Neural progenitor cell (in vitro differentiated cells): Measurements from ENCODE around the gene COX15.

Source experiments
- EZH2 ChIP-seq: fragments of 200-600 bp; sonication (generic); IDR thresholded peaks from 2 replicates; pipeline ENCODE4 v1.6.1; 2017; ENCODE audit warnings: antibody characterized with exemption, mild to moderate bottlenecking, moderate library complexity
- EZH2phosphoT487 ChIP-seq: fragments of 200-600 bp; sonication (generic); IDR thresholded peaks from 2 replicates; pipeline ENCODE4 v1.6.1; 2017; ENCODE audit warnings: antibody characterized with exemption
- TF ChIP-seq, protein P1 (sequence below): fragments of 200-600 bp; sonication (generic); IDR thresholded peaks from 2 replicates; pipeline ENCODE4 v1.5.1; 2017; ENCODE audit warnings: antibody characterized with exemption, mild to moderate bottlenecking

DNA sequence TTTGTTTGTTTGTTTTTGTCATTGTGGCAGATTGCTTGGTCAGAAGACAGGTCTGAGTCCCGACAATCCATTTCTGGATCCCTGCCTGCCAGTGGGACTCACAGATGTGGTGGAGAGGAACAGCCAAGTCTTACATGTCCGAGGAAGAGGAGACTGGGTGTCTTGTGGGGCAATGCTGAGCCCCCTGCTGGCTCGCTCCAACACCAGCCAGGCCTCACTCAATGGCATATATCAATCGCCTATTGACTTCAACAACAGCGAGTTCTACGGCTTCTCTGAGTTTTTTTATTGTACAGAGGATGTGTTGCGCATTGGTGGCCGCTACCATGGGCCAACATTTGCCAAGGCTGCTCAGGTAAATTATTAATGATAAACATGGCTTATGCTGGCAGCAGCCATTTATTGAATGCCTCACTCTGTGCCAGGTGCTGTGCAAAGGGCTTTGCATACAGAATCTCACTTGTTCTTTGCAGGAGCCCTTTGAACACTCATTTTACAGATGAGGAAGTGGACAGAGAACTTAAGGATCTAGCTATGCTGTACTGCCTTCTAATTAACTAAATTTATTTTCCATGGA lies 33.3 kb downstream of the COX15 start:
- TF ChIP-seq, protein P1, sequence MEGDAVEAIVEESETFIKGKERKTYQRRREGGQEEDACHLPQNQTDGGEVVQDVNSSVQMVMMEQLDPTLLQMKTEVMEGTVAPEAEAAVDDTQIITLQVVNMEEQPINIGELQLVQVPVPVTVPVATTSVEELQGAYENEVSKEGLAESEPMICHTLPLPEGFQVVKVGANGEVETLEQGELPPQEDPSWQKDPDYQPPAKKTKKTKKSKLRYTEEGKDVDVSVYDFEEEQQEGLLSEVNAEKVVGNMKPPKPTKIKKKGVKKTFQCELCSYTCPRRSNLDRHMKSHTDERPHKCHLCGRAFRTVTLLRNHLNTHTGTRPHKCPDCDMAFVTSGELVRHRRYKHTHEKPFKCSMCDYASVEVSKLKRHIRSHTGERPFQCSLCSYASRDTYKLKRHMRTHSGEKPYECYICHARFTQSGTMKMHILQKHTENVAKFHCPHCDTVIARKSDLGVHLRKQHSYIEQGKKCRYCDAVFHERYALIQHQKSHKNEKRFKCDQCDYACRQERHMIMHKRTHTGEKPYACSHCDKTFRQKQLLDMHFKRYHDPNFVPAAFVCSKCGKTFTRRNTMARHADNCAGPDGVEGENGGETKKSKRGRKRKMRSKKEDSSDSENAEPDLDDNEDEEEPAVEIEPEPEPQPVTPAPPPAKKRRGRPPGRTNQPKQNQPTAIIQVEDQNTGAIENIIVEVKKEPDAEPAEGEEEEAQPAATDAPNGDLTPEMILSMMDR: no peak
- TF ChIP-seq EZH2phosphoT487 (no peak), EZH2 (no peak)
